GM19455 (cell line): ENCODE measurements around the gene KCNK3.
"Not testable (repeated sequence)": the region's sequence is repeated elsewhere in the genome, so short reads cannot be mapped to it uniquely, and the experiment has no call there.

Experiments used
- ATAC-seq: cut with Tn5 transposase; IDR thresholded peaks from one replicate; pipeline ENCODE4 v1.9.1; 2021; ENCODE audit not compliant: unreplicated experiment

KCNK3 gene

GRCh38 chr2:26665296-26665695, 27.2 kb upstream of the KCNK3 start:
- not testable (repeated sequence) for ATAC-seq

GRCh38 chr2:26666671-26667070, 25.9 kb upstream of the KCNK3 start:
- ATAC-seq, result no peak

GRCh38 chr2:26668041-26668440, 24.5 kb upstream of the KCNK3 start:
- no peak for ATAC-seq

- ATAC-seq, result no peak
Observed at GRCh38 chr2:26668856-26669750, 23.4 kb upstream of the KCNK3 start.

- ATAC-seq, result no peak
Observed at GRCh38 chr2:26670171-26670570, 22.4 kb upstream of the KCNK3 start.

GRCh38 chr2:26670931-26671460, 21.5 kb upstream of the KCNK3 start:
- no peak for ATAC-seq

- ATAC-seq, result no peak
Observed at GRCh38 chr2:26671691-26672090, 20.8 kb upstream of the KCNK3 start.

GRCh38 chr2:26672112-26672817, 20.3 kb upstream of the KCNK3 start:
- ATAC-seq, result no peak

- ATAC-seq, result no peak
Observed at GRCh38 chr2:26672818-26673393, 19.6 kb upstream of the KCNK3 start.

- ATAC-seq, result no peak
Observed at GRCh38 chr2:26674002-26674751, 18.3 kb upstream of the KCNK3 start.

GRCh38 chr2:26674771-26675170, 17.8 kb upstream of the KCNK3 start:
- ATAC-seq, result no peak

GRCh38 chr2:26675651-26676255, 16.8 kb upstream of the KCNK3 start:
- ATAC-seq, result no peak

GRCh38 chr2:26678035-26678434, 14.5 kb upstream of the KCNK3 start:
- ATAC-seq, result no peak

GRCh38 chr2:26679867-26680266, 12.7 kb upstream of the KCNK3 start:
- no peak for ATAC-seq

GRCh38 chr2:26681656-26682055, 10.9 kb upstream of the KCNK3 start:
- ATAC-seq, result no peak

GRCh38 chr2:26682155-26682554, 10.4 kb upstream of the KCNK3 start:
- no peak for ATAC-seq

GRCh38 chr2:26683583-26683982, 8.9 kb upstream of the KCNK3 start:
- ATAC-seq, result no peak

- no peak for ATAC-seq
Observed at GRCh38 chr2:26685341-26685740, 7.2 kb upstream of the KCNK3 start.

GRCh38 chr2:26685989-26686839, 6.3 kb upstream of the KCNK3 start:
- ATAC-seq, result no peak

- no peak for ATAC-seq
Observed at GRCh38 chr2:26687328-26687727, 5.2 kb upstream of the KCNK3 start.
